ENCODE results near the gene TBCD.

- TF ChIP-seq CTCF (IDR thresholded peaks at IDR 0.05; ENCODE audit: low read depth, low read length) (no peak), POLR2A (IDR thresholded peaks at IDR 0.05; ENCODE audit: extremely low read depth, insufficient read length) (no peak), MAX (IDR thresholded peaks at IDR 0.05; ENCODE audit: low read depth, low read length) (no peak), MYC (IDR thresholded peaks at IDR 0.05; ENCODE audit: low read depth, low read length) (no peak)
Observed at GRCh38 chr17:82839617-82840292, 87.9 kb downstream of the TBCD start, which contains the start of gene ZNF750.

Measured in NB4 (cell line).